ENCODE data around the gene COL25A1. TPM values are rescaled to one million over a fixed set of nuclear protein-coding genes. Genes with fewer than 3 reads are reported as not detected.

COL25A1 gene
- total RNA-seq, 1 experiment from 2014 or later, result 8.8 TPM

- DNase-seq (ENCODE audit: low spot score), result no peak
- H3K4me3 ChIP-seq (ENCODE audit: low read depth, low read length, poor library complexity, severe bottlenecking), result no peak overlapping the region
- no peak for TF ChIP-seq CTCF (conservative IDR thresholded peaks at IDR 0.05; ENCODE audit: low read depth, low read length)
- TF ChIP-seq EZH2 (IDR thresholded peaks at IDR 0.05; ENCODE audit: borderline replicate concordance, low read depth, low read length, poor library complexity, severe bottlenecking), result no peak
- BruUV-seq (replicated peaks), result no TSS peak
- POLR2A ChIA-PET (ENCODE audit: low non-redundant PET), result no interaction called here
- H3K9me3 ChIP-seq (ENCODE audit: low read depth, low read length, poor library complexity, severe bottlenecking), result no peaks in the 10 kb centered on the region
- H3K27me3 ChIP-seq (replicated peaks; ENCODE audit: insufficient read depth, low read depth, low read length, poor library complexity), result no peaks in the 10 kb centered on the region
- intact Hi-C loops (cut with micrococcal nuclease; ENCODE audit: unreplicated experiment), result no loop called here
- H3K36me3 ChIP-seq (ENCODE audit: insufficient read depth, low read length, poor library complexity, severe bottlenecking), result no peaks in the 10 kb centered on the region
- CTCF ChIA-PET, result no interaction called here
- no peak overlapping the region for H3K27ac ChIP-seq (ENCODE audit: low read depth, low read length, poor library complexity, severe bottlenecking)
- no peaks in the 10 kb centered on the region for H3K4me1 ChIP-seq (ENCODE audit: insufficient read depth, low read length, poor library complexity, severe bottlenecking)
Measured at GRCh38 chr4:109044431-109044830, 258.0 kb downstream of the COL25A1 start.

GRCh38 chr4:109043286-109043685 is 259.2 kb downstream of the COL25A1 start:
- Histone ChIP-seq H3K9me3 (ENCODE audit: low read depth, low read length, poor library complexity, severe bottlenecking) (no peaks in the 10 kb centered on the region), H3K4me3 (ENCODE audit: low read depth, low read length, poor library complexity, severe bottlenecking) (no peak overlapping the region), H3K27me3 (replicated peaks; ENCODE audit: insufficient read depth, low read depth, low read length, poor library complexity) (no peaks in the 10 kb centered on the region), H3K27ac (ENCODE audit: low read depth, low read length, poor library complexity, severe bottlenecking) (no peak overlapping the region), H3K4me1 (ENCODE audit: insufficient read depth, low read length, poor library complexity, severe bottlenecking) (no peaks in the 10 kb centered on the region), H3K36me3 (ENCODE audit: insufficient read depth, low read length, poor library complexity, severe bottlenecking) (no peaks in the 10 kb centered on the region)
- BruUV-seq (replicated peaks), result no TSS peak
- ChIA-PET POLR2A (ENCODE audit: low non-redundant PET) (no interaction called here), CTCF (no interaction called here)
- no peak for DNase-seq (ENCODE audit: low spot score)
- TF ChIP-seq CTCF (conservative IDR thresholded peaks at IDR 0.05; ENCODE audit: low read depth, low read length) (no peak), EZH2 (IDR thresholded peaks at IDR 0.05; ENCODE audit: borderline replicate concordance, low read depth, low read length, poor library complexity, severe bottlenecking) (no peak)
- intact Hi-C loops (cut with micrococcal nuclease; ENCODE audit: unreplicated experiment), result no loop called here

GRCh38 chr4:109041463-109042360 is 260.7 kb downstream of the COL25A1 start:
- CTCF ChIA-PET, result no interaction called here
- H3K4me1 ChIP-seq (ENCODE audit: insufficient read depth, low read length, poor library complexity, severe bottlenecking), result no peaks in the 10 kb centered on the region
- TF ChIP-seq EZH2 (IDR thresholded peaks at IDR 0.05; ENCODE audit: borderline replicate concordance, low read depth, low read length, poor library complexity, severe bottlenecking) (no peak), CTCF (conservative IDR thresholded peaks at IDR 0.05; ENCODE audit: low read depth, low read length) (no peak)
- no peaks in the 10 kb centered on the region for H3K9me3 ChIP-seq (ENCODE audit: low read depth, low read length, poor library complexity, severe bottlenecking)
- intact Hi-C loops (cut with micrococcal nuclease; ENCODE audit: unreplicated experiment), result no loop called here
- BruUV-seq (replicated peaks), result no TSS peak
- POLR2A ChIA-PET (ENCODE audit: low non-redundant PET), result no interaction called here
- no peaks in the 10 kb centered on the region for H3K27me3 ChIP-seq (replicated peaks; ENCODE audit: insufficient read depth, low read depth, low read length, poor library complexity)
- H3K27ac ChIP-seq (ENCODE audit: low read depth, low read length, poor library complexity, severe bottlenecking), result no peak overlapping the region
- DNase-seq (ENCODE audit: low spot score), result no peak
- H3K36me3 ChIP-seq (ENCODE audit: insufficient read depth, low read length, poor library complexity, severe bottlenecking), result no peaks in the 10 kb centered on the region
- no peak overlapping the region for H3K4me3 ChIP-seq (ENCODE audit: low read depth, low read length, poor library complexity, severe bottlenecking)
